ENCODE data around the gene XRCC1. TPM values are rescaled to one million over a fixed set of nuclear protein-coding genes. Genes with fewer than 3 reads are reported as not detected.

The XRCC1 gene
- total RNA-seq, 1 experiment from 2014 or later: 38.0 TPM

DNA sequence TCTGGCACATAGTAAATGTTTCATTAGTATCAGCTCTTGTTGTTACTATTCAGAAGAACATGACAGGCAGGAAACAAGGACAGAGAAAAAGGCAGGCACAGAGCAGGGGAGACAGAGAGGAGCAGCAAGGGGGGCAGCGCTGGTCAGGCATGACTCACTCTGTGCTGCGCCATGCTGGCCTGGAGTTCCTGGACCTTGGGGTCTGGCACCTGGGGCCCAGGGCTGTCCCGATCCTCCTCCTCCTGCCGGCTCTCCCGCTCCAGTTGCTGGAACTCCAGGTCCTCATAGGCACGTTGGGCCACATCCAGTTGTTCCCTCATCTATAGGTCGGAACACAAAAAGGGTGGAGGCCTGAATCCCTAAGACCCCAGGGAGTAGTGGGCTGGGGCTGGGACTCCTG is 78.4 kb downstream of the XRCC1 start:
- no peak overlapping the region for H3T11ph ChIP-seq (ENCODE audit: low read length)
- H3K56ac ChIP-seq (ENCODE audit: insufficient read length, low read depth, low read length): no peak overlapping the region
- no peak overlapping the region for H2AFZ ChIP-seq (ENCODE audit: low read length)
- H3K23me2 ChIP-seq (ENCODE audit: insufficient read length, low read depth, low read length, poor library complexity, severe bottlenecking): peaks cover 4% of the 10 kb centered on the region
- Mint-ChIP-seq H3K9me3 (no peaks in the 10 kb centered on the region), H3K27me3 (ENCODE audit: low read depth) (no peaks in the 10 kb centered on the region), H3K27ac (no peak overlapping the region; a peak in 1 of 7 replicates), H3K4me3 (no peak overlapping the region), H3K4me1 (peaks cover 2 to 12% of the 10 kb centered on the region in 2 experiments; a peak in 2 of 4 replicates), H3K36me3 (ENCODE audit: insufficient read depth in 1 of 3, low read depth in 3 of 3) (peaks cover 2 to 11% (median 10%) of the 10 kb centered on the region in 3 experiments; a peak in 6 of 7 replicates)
- H2BK15ac ChIP-seq (ENCODE audit: low read depth, low read length): no peak overlapping the region
- no peaks in the 10 kb centered on the region for H3K79me1 ChIP-seq (ENCODE audit: insufficient read depth, low read depth, low read length, poor library complexity, severe bottlenecking)
- no peak overlapping the region for H2AK5ac ChIP-seq (ENCODE audit: insufficient read length, low read length)
- H4K8ac ChIP-seq (replicated peaks; ENCODE audit: insufficient read length, low read depth, low read length): no peak overlapping the region
- H4K20me1 ChIP-seq (ENCODE audit: control insufficient read depth, insufficient read depth, insufficient read length): no peaks in the 10 kb centered on the region
- no peak overlapping the region for H4K91ac ChIP-seq (ENCODE audit: insufficient read length, low read depth, low read length)
- H2BK20ac ChIP-seq (ENCODE audit: low read depth, low read length, poor library complexity, severe bottlenecking): no peak overlapping the region
- H3K18ac ChIP-seq (ENCODE audit: insufficient read length, low read depth, low read length): no peak overlapping the region
- DNase-seq: no peak
- H3K4me1 ChIP-seq (ENCODE audit: insufficient read depth, low read length): no peaks in the 10 kb centered on the region
- H3K27me3 ChIP-seq (ENCODE audit: insufficient read depth, low read length): no peaks in the 10 kb centered on the region
- no peak overlapping the region for H3K9ac ChIP-seq (ENCODE audit: extremely low read depth, insufficient read length, low read length)
- H3K23ac ChIP-seq (ENCODE audit: insufficient read length, low read depth, low read length): no peak overlapping the region
- no peak overlapping the region for H3K27ac ChIP-seq (ENCODE audit: insufficient read length, low read depth, low read length)
- H3K79me2 ChIP-seq (ENCODE audit: insufficient read depth, low read length): no peaks in the 10 kb centered on the region
- H4K5ac ChIP-seq (ENCODE audit: insufficient read length, low read depth, low read length): no peak overlapping the region
- H3K4ac ChIP-seq (ENCODE audit: low read depth, low read length): no peak overlapping the region
- TF ChIP-seq, protein P1, sequence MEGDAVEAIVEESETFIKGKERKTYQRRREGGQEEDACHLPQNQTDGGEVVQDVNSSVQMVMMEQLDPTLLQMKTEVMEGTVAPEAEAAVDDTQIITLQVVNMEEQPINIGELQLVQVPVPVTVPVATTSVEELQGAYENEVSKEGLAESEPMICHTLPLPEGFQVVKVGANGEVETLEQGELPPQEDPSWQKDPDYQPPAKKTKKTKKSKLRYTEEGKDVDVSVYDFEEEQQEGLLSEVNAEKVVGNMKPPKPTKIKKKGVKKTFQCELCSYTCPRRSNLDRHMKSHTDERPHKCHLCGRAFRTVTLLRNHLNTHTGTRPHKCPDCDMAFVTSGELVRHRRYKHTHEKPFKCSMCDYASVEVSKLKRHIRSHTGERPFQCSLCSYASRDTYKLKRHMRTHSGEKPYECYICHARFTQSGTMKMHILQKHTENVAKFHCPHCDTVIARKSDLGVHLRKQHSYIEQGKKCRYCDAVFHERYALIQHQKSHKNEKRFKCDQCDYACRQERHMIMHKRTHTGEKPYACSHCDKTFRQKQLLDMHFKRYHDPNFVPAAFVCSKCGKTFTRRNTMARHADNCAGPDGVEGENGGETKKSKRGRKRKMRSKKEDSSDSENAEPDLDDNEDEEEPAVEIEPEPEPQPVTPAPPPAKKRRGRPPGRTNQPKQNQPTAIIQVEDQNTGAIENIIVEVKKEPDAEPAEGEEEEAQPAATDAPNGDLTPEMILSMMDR (conservative IDR thresholded peaks at IDR 0.05): no peak
- no peak overlapping the region for H2BK12ac ChIP-seq (ENCODE audit: insufficient read length, low read depth, low read length)
- H3K9me3 ChIP-seq (ENCODE audit: control insufficient read depth, low read depth, low read length): no peaks in the 10 kb centered on the region
- no peak overlapping the region for H2BK5ac ChIP-seq (ENCODE audit: insufficient read length, low read length)
- no peak overlapping the region for H3K4me2 ChIP-seq (ENCODE audit: insufficient read depth, insufficient read length, low read length)
- H3K14ac ChIP-seq (ENCODE audit: insufficient read depth, low read length): no peak overlapping the region
- WGBS (ENCODE audit: extremely low coverage, insufficient read length, low lambda C conversion rate): no CpG with 5 or more reads among the region's 7 CpGs
- H2BK120ac ChIP-seq (ENCODE audit: low read depth, low read length, poor library complexity, severe bottlenecking): no peak overlapping the region

Data from H9 (cell line).